HG03103 (cell line): ENCODE results near the gene ELAVL2.

Experiments
- ATAC-seq: cut with Tn5 transposase; IDR thresholded peaks from one replicate; pipeline ENCODE4 v1.9.1; 2021; ENCODE audit warnings: low read depth; ENCODE audit not compliant: unreplicated experiment

The ELAVL2 gene

GRCh38 chr9:23826120-23826629 is at the start of gene ELAVL2:
ELAVL2 (minus strand) TSS chr9:23826240; CDS start chr9:23762234, 64,006 bp downstream.
- no peak for ATAC-seq

DNA sequence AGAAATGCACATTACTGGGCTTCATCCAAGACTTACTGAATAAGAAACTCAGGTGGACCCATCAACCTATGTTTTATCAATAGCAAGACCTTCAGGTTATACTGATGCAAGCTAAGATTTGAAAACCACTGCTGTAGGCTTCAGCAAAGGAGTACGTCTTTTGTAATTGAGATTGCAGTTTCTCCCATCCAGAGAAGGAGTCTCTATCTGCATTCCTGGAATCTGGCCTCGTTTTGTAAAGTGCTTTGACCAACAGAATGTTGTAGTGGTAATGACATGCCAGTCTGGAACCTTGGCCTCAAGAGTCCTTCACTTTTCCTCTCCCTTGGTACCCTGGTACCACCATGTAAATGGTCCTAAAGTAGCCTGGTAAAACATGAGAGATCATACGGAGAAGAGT is 32.2 kb upstream of the ELAVL2 start:
- no peak for ATAC-seq

DNA sequence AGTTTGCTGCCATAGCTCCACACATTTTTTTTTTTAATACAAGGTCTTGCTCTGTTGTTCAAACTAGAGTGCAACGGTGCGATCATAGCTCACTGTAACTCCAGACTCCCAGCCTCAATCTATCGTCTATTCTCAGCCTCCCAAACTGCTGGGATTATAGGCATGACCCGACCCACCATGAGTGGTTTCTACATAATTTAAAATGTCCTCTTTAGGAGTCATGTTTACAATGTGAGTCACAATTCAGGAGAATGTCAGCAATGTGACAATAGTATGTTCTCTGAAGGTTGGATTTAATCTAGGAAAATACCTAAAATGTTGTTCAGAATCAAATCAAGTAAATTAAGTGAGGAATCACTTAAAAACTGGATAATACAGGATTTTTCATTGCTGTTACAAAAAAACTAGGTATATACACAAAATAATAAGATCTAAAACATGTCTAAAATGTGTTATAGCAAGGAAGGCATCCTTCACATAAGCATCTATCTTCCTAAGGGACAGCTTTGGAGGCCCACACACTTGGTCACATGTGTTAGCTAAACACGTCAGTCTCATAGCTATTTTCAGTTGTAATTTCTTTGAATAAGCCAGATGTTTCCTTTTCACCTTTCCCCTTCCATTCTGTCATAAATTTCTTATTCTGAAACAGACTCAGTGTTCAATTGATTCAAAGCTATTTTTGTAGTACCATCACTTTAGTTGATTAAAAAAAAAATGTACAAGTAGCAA is 30.0 kb upstream of the ELAVL2 start:
- ATAC-seq: no peak

- ATAC-seq: no peak
These were observed 24.9 kb upstream of the ELAVL2 start for GRCh38 chr9:23850690-23851629.

GRCh38 chr9:23850242-23850689 is 24.2 kb upstream of the ELAVL2 start:
- no peak for ATAC-seq

DNA sequence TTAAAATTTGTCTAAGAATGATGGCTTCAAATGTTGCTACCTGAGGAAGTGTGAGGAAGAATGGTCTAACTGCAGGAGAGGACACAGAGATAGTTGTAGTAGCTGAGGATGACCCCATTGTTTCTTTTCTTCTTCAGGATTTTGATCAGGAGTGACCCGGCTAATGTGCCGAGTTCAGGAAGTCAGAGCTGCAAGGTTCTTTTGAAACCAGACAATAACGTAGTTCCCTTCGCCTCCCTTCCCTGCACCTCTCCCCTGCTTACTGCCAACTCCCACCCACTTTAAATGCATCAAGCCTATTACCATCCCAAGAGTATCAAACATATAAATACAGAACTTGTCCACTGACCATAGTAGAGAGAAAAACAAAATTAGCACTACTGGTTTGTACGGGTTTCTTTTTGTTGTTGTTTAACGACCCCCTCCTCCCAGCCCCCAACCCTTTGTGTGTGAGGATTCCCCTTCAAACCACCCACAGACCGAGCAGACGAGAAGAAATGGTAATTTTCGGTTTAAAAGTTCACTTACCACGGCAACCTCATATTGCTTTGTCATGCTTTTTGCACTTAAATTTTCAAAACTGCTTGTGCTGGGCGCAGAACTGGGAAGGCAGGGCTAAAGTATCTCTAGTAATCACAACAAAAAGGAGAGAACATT is 23.5 kb upstream of the ELAVL2 start:
- no peak for ATAC-seq

DNA sequence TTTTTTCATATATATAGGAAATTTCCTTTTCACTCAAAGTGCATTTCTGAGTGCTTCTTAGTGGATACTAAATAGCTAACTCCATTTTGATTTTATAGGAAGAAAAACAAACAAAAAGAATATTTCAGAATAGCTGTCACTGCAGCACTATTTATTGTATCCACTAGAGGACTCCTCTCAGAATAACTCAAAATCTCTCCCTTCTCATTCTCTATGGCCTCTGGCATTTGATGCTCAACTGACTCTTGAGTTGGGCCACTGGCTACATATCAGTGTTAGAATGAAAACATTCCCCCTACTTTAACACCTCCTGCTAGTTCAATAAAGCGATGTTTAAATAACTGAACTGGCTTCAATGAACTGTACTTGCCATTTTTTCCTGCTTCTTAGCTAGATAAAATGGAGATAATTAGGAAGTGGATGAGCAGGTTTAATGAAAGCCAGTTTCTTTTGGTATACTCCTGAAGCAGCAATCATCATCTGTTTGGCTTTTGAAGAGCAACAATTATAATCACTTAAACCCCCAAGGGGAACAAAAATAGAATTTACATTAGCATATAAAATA is 16.6 kb upstream of the ELAVL2 start:
- no peak for ATAC-seq

GRCh38 chr9:23841304-23841703 is 15.3 kb upstream of the ELAVL2 start:
- ATAC-seq: no peak

- ATAC-seq: no peak
These were observed 11.0 kb upstream of the ELAVL2 start for GRCh38 chr9:23837038-23837437.

DNA sequence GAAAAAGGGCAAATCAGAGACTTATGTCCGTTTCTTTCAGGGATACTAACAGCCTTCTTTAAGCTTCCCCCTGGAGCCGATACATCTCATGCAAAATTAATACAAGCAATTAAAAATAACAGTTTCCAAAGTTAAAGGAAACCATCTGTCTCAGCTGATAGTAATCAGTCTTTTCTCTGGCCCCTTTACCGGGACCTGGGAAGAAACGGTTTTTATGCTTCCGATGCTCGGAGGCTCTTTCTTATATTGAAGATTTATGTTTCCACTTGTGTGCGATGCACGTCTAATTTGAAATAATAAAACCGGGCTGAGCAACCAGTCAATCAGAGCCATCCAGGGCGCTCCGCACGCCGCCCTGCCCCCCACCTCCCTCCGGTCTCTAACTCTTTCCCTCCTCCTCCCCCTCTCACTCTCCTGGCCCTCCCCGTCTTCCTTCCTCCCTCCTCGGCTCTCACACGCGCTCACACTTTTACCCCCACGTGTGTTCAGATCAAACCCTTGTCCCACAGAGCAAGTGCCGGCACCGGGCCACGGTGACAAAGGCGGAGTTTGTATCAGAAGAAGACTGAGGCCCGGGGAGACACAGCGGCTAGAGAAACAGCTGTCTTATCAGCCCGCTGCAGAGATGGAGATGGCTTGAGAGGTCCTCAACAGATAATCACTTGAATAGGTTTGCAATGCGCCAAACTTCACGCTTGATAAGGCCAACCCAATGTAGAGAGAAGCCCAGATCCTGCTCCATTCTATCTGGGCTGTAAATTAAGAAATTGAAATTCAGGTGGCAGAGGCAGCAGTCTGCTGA is 5.1 kb upstream of the ELAVL2 start:
- ATAC-seq: no peak

GRCh38 chr9:23830476-23830805 is 4.4 kb upstream of the ELAVL2 start:
- ATAC-seq: no peak

- ATAC-seq: no peak
These were observed 3.8 kb upstream of the ELAVL2 start for GRCh38 chr9:23829580-23830475.

DNA sequence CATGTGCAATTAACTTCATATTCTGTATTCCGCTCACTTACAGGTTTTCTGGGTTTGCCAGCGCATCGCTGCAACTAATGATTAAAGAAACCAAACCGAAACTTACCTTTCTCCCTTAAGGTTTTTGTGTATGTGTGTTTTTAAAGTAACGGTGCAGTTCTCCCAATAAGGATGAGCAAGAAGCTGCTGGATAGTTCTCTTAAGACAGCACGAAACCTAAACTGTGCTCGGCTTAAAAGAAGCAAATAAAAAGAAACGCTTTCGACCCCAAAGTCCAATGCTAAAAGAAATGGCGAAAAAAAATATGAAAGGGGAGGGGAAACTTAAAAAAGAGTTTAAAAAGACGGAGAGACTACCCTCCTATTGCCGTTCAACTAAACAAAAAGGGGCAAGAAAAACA is 340 bp downstream of the ELAVL2 start:
- no peak for ATAC-seq

- no peak for ATAC-seq
These were observed 1.0 kb downstream of the ELAVL2 start for GRCh38 chr9:23824830-23825591.

DNA sequence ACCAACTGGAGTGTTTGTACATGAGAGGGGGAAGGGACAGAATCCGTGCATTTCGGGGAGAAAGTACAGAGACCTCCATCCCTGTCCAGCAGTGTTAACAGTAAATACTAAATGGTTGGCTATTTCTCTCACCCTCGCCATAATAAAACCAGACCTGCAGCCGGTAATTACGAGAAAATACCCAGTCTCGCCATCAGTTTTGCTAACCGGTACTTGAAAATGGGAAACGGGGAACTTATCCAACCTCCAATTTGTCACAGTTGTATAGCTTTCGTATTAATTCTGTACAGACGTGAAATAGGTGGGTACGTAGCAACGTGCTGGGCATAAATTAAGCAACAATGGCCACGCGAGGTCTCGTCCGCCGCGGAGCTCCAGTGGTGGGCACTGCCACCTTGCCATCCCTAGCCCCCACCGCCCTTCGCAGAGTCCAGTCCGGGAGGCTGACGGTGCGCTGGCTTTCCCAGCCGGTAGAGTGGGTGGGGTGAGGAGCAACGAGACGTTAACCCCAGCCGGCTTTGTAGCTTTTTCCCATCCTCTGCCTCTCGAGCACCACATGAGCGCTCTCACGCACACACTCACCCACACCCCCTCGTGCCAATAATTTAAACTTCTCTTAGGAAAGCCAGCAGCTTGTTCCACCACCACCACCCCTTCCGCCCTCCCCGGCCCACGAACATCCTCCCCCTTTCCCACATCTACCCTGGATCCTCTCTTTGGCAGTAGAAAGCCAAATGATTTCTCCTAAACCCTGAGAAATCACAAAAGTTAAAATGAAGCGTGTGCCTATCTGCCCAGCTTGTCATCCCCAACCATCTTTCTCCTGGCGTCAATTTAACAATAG is 1.8 kb downstream of the ELAVL2 start:
- no peak for ATAC-seq

DNA sequence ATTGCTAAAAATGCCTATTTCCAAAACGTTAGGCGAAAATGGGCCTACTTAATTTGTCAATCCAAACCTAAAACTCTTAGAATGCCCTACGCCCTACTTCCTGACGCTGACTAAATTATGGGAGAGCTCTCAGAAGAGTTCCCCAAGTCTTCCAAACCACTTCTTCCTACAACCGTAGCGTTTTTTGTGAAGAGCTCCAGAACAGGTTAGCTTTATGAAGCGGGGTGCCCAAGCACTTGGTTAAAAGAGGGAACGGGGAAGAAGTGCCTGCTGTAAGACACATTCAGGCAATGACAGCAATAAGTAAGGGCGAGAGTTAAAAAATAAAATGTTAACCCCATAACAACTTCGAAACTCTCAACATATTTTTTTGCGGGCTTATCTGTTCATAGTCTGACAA is 2.8 kb downstream of the ELAVL2 start:
- ATAC-seq: no peak
